K562 (cell line): Measurements from ENCODE around the gene SMIM36. TPM values are rescaled to one million over a fixed set of nuclear protein-coding genes. Genes with fewer than 3 reads are reported as not detected.
A peak's percentile ranks its signal among the peaks of the same experiment; 100 is the strongest.
"Not testable (repeated sequence)": the region's sequence is repeated elsewhere in the genome, so short reads cannot be mapped to it uniquely, and the experiment has no call there.

Source experiments
- ATAC-seq: fragments of 200-7000 bp; cut with Tn5 transposase; 3 replicates; pipeline ENCODE4 v1.9.1; 2020; ENCODE audit warnings: moderate library complexity
- BruUV-seq: library from RNA; stranded (reverse); fragments of 400-500 nt; replicated peaks from 2 replicates; lab custom pipeline; 2021; lab: Mats Ljungman, UMichigan
- CTCF ChIA-PET: fragments of 300-600 bp; formaldehyde crosslinking; extraction: SDS; loops from one replicate; lab custom pipeline; 2021; ENCODE audit warnings: low intra/inter-chr PET ratio; lab: Yijun Ruan, JAX
- POLR2A ChIA-PET: fragments of 300-600, 350-650 bp; sonication (Branson Sonifier 250); formaldehyde crosslinking; extraction: SDS; loops from one replicate; lab custom pipeline; 2021; ENCODE audit warnings: antibody characterized with exemption, inconsistent platforms; lab: Yijun Ruan, JAX
- DNase-seq, 4 experiments: peaks; one replicate each; pipeline versions ENCODE4 v3.0.0 to v3.0.0-alpha.2; 2011 to 2018; ENCODE audit warnings: low spot score in 3 of 4, mixed read lengths in 3 of 4; ENCODE audit errors: extremely low read depth in 1 of 4
- FAIRE-seq: peaks from 2 replicates; lab custom pipeline; 2011; peaks lifted over from hg19 to GRCh38; lab: Jason Lieb, UNC
- H2AFZ ChIP-seq: 2 replicates; pipeline ENCODE4 v1.6.0; 2011; ENCODE audit warnings: low read depth, low read length, control low read depth, inconsistent platforms
- H3K27ac ChIP-seq: fragments of 200-600 bp; 3 replicates; pipeline ENCODE4 v1.8.0; 2011; ENCODE audit warnings: low read depth, mild to moderate bottlenecking, control low read depth, inconsistent platforms, low read length, moderate library complexity, mixed read lengths; ENCODE audit errors: extremely low read depth
- H3K27me3 ChIP-seq, 2 experiments: fragments of 300-600 bp in 1 of 2; 2 replicates in 1 of 2; 3 replicates in 1 of 2; pipeline versions ENCODE4 v1.6.0 to v1.8.0; 2011; ENCODE audit warnings: inconsistent platforms in 2 of 2, low read length in 2 of 2, mild to moderate bottlenecking in 1 of 2, mixed read lengths in 1 of 2, moderate library complexity in 1 of 2; ENCODE audit not compliant: control insufficient read depth in 2 of 2, insufficient read depth in 2 of 2
- H3K36me3 ChIP-seq: fragments of 300-600 bp; 3 replicates; pipeline ENCODE4 v1.8.0; 2011; ENCODE audit warnings: mild to moderate bottlenecking, low read length, inconsistent platforms; ENCODE audit not compliant: control insufficient read depth, insufficient read depth
- H3K4me1 ChIP-seq, 2 experiments: fragments of 200-600 bp in 1 of 2; replicated peaks in 1 of 2; 2 replicates in 1 of 2; 3 replicates in 1 of 2; pipeline versions ENCODE4 v1.5.1 to v1.8.0; 2011; ENCODE audit warnings: inconsistent platforms in 2 of 2, low read length in 2 of 2, mild to moderate bottlenecking in 1 of 2, mixed read lengths in 1 of 2, moderate library complexity in 1 of 2; ENCODE audit not compliant: control insufficient read depth in 2 of 2, insufficient read depth in 2 of 2
- H3K4me2 ChIP-seq: 2 replicates; pipeline ENCODE4 v1.6.1; 2011; ENCODE audit warnings: low read length, control low read depth, inconsistent platforms, mixed read lengths; ENCODE audit not compliant: insufficient read depth
- H3K4me3 ChIP-seq: fragments of 200-600 bp; sonication (generic), shearing (Covaris generic); 2 replicates; pipeline ENCODE4 v1.5.1; 2016; ENCODE audit warnings: control low read depth, inconsistent platforms
- H3K79me2 ChIP-seq: fragments of 200-600 bp; 3 replicates; pipeline ENCODE4 v1.8.0; 2011; ENCODE audit warnings: low read length, inconsistent platforms; ENCODE audit not compliant: control insufficient read depth, insufficient read depth
- H3K9ac ChIP-seq, 2 experiments: 2 replicates each; pipeline versions ENCODE4 v1.6.0 to v1.6.1; 2011; ENCODE audit warnings: low read depth in 2 of 2, low read length in 2 of 2, control low read depth in 1 of 2, inconsistent platforms in 1 of 2, mild to moderate bottlenecking in 1 of 2, mixed read lengths in 1 of 2; ENCODE audit not compliant: insufficient read depth in 1 of 2
- H3K9me1 ChIP-seq: one replicate; pipeline ENCODE4 v1.6.0; 2011; ENCODE audit warnings: inconsistent platforms, mild to moderate bottlenecking, low read length, moderate library complexity; ENCODE audit not compliant: control insufficient read depth, insufficient read depth
- H3K9me3 ChIP-seq: replicated peaks from 2 replicates; pipeline ENCODE4 v1.5.1; 2011; ENCODE audit warnings: low read depth, low read length, inconsistent platforms; ENCODE audit not compliant: control insufficient read depth, insufficient read depth
- H4K20me1 ChIP-seq: replicated peaks from 2 replicates; pipeline ENCODE4 v1.6.1; 2011; ENCODE audit warnings: low read length, inconsistent platforms, mixed read lengths; ENCODE audit not compliant: control insufficient read depth, insufficient read depth
- HMBOX1 ChIP-seq: sonication (generic); IDR thresholded peaks from 2 replicates; pipeline ENCODE4 v1.6.1; 2016
- RCOR1 ChIP-seq, 2 experiments: IDR thresholded peaks; 2 replicates each; pipeline ENCODE4 v1.6.1; 2012; ENCODE audit warnings: low read depth in 2 of 2, low read length in 2 of 2, borderline replicate concordance in 1 of 2, improper control_type of control experiment in 1 of 2
- TBL1XR1 ChIP-seq, 2 experiments: IDR thresholded peaks; 2 replicates each; pipeline ENCODE4 v1.6.1; 2012; ENCODE audit warnings: improper control_type of control experiment in 2 of 2, low read length in 2 of 2, mild to moderate bottlenecking in 1 of 2
- ZSCAN32 ChIP-seq: fragments of 450-650 bp; formaldehyde crosslinking; IDR thresholded peaks from 2 replicates; pipeline ENCODE4 v1.4.0; 2020; ENCODE audit warnings: mild to moderate bottlenecking, moderate library complexity
- WGBS: fragments of 100-300 bp; shearing (Covaris generic); methylation state at CpG from one replicate; pipeline ENCODE4 v1.1.6; 2016; ENCODE audit warnings: low coverage, mixed read lengths; ENCODE audit not compliant: insufficient coverage; ENCODE audit errors: missing lambda C conversion rate; 5-methylcytosine and 5-hydroxymethylcytosine counted together
- in situ Hi-C: fragments of 300-500 bp; cut with MboI; formaldehyde crosslinking; loops from 4 replicates; pipeline ENCODE4 v1.15.0; 2018; ENCODE audit warnings: inconsistent platforms, mixed read lengths
- intact Hi-C: fragments of 100-400 bp; cut with micrococcal nuclease; formaldehyde crosslinking; loops from 2 replicates; pipeline ENCODE4 v1.14.2; 2022
- polyA plus RNA-seq, 8 experiments: library from polyadenylated mRNA; depleted of rRNA in 4 of 8; stranded (reverse) in 5 of 8; unstranded in 3 of 8; fragments of >200 nt; fragmentation: Nextera tagmentation in 2 of 8; fragmentation: Illumina TruSeq in 1 of 8; extraction: Ambion mirVana in 2 of 8; extraction: Trizol in 1 of 8; gene quantifications; 2 replicates each; pipeline versions ENCODE4 v1.2.1 to v1.2.3, GENCODE V29; 2011 to 2014; ENCODE audit warnings: inconsistent platforms in 1 of 8, missing spikeins in 1 of 8
- total RNA-seq, 7 experiments: library from RNA; depleted of rRNA in 6 of 7; stranded (reverse); fragments of >200 nt in 6 of 7; fragmentation: Illumina TruSeq in 2 of 7; extraction: Trizol in 2 of 7; gene quantifications; 2 replicates each; pipeline versions ENCODE4 v1.2.1 to v1.2.3, GENCODE V29; 2011 to 2021; ENCODE audit warnings: low replicate concordance in 1 of 7
- TF ChIP-seq, protein P1 (sequence below), 3 experiments: IDR thresholded peaks in 2 of 3; conservative IDR thresholded peaks in 1 of 3; 2 replicates each; pipeline ENCODE4 v1.5.1; 2011 to 2012; ENCODE audit warnings: low read length in 3 of 3, mild to moderate bottlenecking in 3 of 3, control low read depth in 2 of 3, improper control_type of control experiment in 1 of 3, inconsistent platforms in 1 of 3, low read depth in 1 of 3, mixed read lengths in 1 of 3, moderate library complexity in 1 of 3; ENCODE audit not compliant: insufficient read depth in 2 of 3

The SMIM36 gene
- total and polyA plus RNA-seq, 9 of the 15 experiments (the other 6 are each of a cell fraction or from before 2014, with no cell fraction given), result not detected

GRCh38 chr17:55513885-55514590 lies 2.8 kb upstream of the SMIM36 start (continued):
- TF ChIP-seq, protein P1, sequence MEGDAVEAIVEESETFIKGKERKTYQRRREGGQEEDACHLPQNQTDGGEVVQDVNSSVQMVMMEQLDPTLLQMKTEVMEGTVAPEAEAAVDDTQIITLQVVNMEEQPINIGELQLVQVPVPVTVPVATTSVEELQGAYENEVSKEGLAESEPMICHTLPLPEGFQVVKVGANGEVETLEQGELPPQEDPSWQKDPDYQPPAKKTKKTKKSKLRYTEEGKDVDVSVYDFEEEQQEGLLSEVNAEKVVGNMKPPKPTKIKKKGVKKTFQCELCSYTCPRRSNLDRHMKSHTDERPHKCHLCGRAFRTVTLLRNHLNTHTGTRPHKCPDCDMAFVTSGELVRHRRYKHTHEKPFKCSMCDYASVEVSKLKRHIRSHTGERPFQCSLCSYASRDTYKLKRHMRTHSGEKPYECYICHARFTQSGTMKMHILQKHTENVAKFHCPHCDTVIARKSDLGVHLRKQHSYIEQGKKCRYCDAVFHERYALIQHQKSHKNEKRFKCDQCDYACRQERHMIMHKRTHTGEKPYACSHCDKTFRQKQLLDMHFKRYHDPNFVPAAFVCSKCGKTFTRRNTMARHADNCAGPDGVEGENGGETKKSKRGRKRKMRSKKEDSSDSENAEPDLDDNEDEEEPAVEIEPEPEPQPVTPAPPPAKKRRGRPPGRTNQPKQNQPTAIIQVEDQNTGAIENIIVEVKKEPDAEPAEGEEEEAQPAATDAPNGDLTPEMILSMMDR (IDR thresholded peaks at IDR 0.05 in 2 of 3, conservative IDR thresholded peaks at IDR 0.05 in 1 of 3; ENCODE audit: insufficient read depth in 2 of 3, low read depth in 1 of 3, low read length in 3 of 3), result peak; percentile 77 to 92 (median 77)
- 0 out of 4 replicates have a peak, but pooled peaks of 1 of the 2 experiments have one; percentile 17 for TF ChIP-seq TBL1XR1 (IDR thresholded peaks at IDR 0.05; ENCODE audit: low read length in 2 of 2)
- TF ChIP-seq ZSCAN32 (CRISPR knock-in tag), result no peak
- TF ChIP-seq HMBOX1, result peak; percentile 39; the same call in 1 of the 2 replicates
- TF ChIP-seq RCOR1 (IDR thresholded peaks at IDR 0.05; ENCODE audit: borderline replicate concordance in 1 of 2, low read depth in 2 of 2, low read length in 2 of 2), result peak in 1 of 2 experiments; percentile 50; a peak in 1 of 4 replicates
- TF ChIP-seq, all 486 proteins: peak for 13

GRCh38 chr17:55507669-55508068 lies 3.6 kb downstream of the SMIM36 start:
- H4K20me1 ChIP-seq, in situ Hi-C loops, H3K79me2 ChIP-seq, H3K4me3 ChIP-seq, H3K4me1 ChIP-seq, H3K9ac ChIP-seq, CTCF ChIA-PET, H3K27ac ChIP-seq, H3K9me1 ChIP-seq, DNase-seq, H3K36me3 ChIP-seq, POLR2A ChIA-PET, H2AFZ ChIP-seq, FAIRE-seq, H3K9me3 ChIP-seq, intact Hi-C loops, H3K27me3 ChIP-seq, ATAC-seq, BruUV-seq, H3K4me2 ChIP-seq: not testable (repeated sequence)
- 83% methylated on average over 7 of the region's 7 CpGs for WGBS
